H9 (cell line): ENCODE measurements around the gene GAREM1. TPM values are rescaled to one million over a fixed set of nuclear protein-coding genes. Genes with fewer than 3 reads are reported as not detected.

Source experiments
- DNase-seq: peaks from one replicate; pipeline ENCODE4 v3.0.0-alpha.2; 2017
- H2AFZ ChIP-seq: one replicate; pipeline ENCODE4 v1.6.1; 2013; ENCODE audit warnings: mild to moderate bottlenecking, low read length, control low read depth, moderate library complexity
- H2AK5ac ChIP-seq: 2 replicates; pipeline ENCODE4 v1.6.1; 2013; ENCODE audit warnings: low read length, control low read depth, mixed read lengths; ENCODE audit not compliant: insufficient read length
- H2BK120ac ChIP-seq: one replicate; pipeline ENCODE4 v1.6.1; 2013; ENCODE audit warnings: low read depth, mild to moderate bottlenecking, low read length, control low read depth, inconsistent platforms; ENCODE audit not compliant: poor library complexity, severe bottlenecking
- H2BK12ac ChIP-seq: 2 replicates; pipeline ENCODE4 v1.6.1; 2013; ENCODE audit warnings: low read length, control low read depth, mixed read lengths, low read depth; ENCODE audit not compliant: insufficient read length
- H2BK15ac ChIP-seq: 2 replicates; pipeline ENCODE4 v1.6.1; 2013; ENCODE audit warnings: low read depth, low read length, control low read depth
- H2BK20ac ChIP-seq: one replicate; pipeline ENCODE4 v1.6.1; 2013; ENCODE audit warnings: low read depth, mild to moderate bottlenecking, low read length, control low read depth, inconsistent platforms; ENCODE audit not compliant: poor library complexity, severe bottlenecking
- H2BK5ac ChIP-seq: 2 replicates; pipeline ENCODE4 v1.6.1; 2013; ENCODE audit warnings: low read length, control low read depth, mixed read lengths; ENCODE audit not compliant: insufficient read length
- H3K14ac ChIP-seq: 2 replicates; pipeline ENCODE4 v1.6.1; 2013; ENCODE audit warnings: low read length, control low read depth; ENCODE audit not compliant: insufficient read depth
- H3K18ac ChIP-seq: 2 replicates; pipeline ENCODE4 v1.6.1; 2013; ENCODE audit warnings: low read depth, mild to moderate bottlenecking, mixed read lengths, low read length, control low read depth; ENCODE audit not compliant: insufficient read length
- H3K23ac ChIP-seq: 2 replicates; pipeline ENCODE4 v1.6.1; 2013; ENCODE audit warnings: low read length, control low read depth, mixed read lengths, low read depth; ENCODE audit not compliant: insufficient read length
- H3K23me2 ChIP-seq: 2 replicates; pipeline ENCODE4 v1.6.1; 2013; ENCODE audit warnings: low read depth, mild to moderate bottlenecking, mixed read lengths, low read length, control low read depth; ENCODE audit not compliant: insufficient read length, poor library complexity, severe bottlenecking
- H3K27ac ChIP-seq: 2 replicates; pipeline ENCODE4 v1.5.1; 2013; ENCODE audit warnings: low read length, control low read depth, mixed read lengths, low read depth; ENCODE audit not compliant: insufficient read length
- H3K27me3 ChIP-seq: 2 replicates; pipeline ENCODE4 v1.6.1; 2013; ENCODE audit warnings: low read length, control low read depth, inconsistent platforms; ENCODE audit not compliant: insufficient read depth
- H3K4ac ChIP-seq: 2 replicates; pipeline ENCODE4 v1.6.1; 2013; ENCODE audit warnings: low read depth, mild to moderate bottlenecking, control low read depth, inconsistent platforms, low read length, moderate library complexity
- H3K4me1 ChIP-seq: 2 replicates; pipeline ENCODE4 v1.6.1; 2013; ENCODE audit warnings: low read length, control low read depth, inconsistent platforms; ENCODE audit not compliant: insufficient read depth
- H3K4me2 ChIP-seq: 2 replicates; pipeline ENCODE4 v1.6.1; 2013; ENCODE audit warnings: low read length, control low read depth, mixed read lengths; ENCODE audit not compliant: insufficient read length, insufficient read depth
- H3K56ac ChIP-seq: 2 replicates; pipeline ENCODE4 v1.6.1; 2013; ENCODE audit warnings: low read depth, mild to moderate bottlenecking, mixed read lengths, low read length, control low read depth; ENCODE audit not compliant: insufficient read length
- H3K79me1 ChIP-seq: 2 replicates; pipeline ENCODE4 v1.6.1; 2013; ENCODE audit warnings: low read depth, mild to moderate bottlenecking, moderate library complexity, low read length, control low read depth, inconsistent platforms; ENCODE audit not compliant: insufficient read depth, poor library complexity, severe bottlenecking
- H3K79me2 ChIP-seq: 2 replicates; pipeline ENCODE4 v1.6.1; 2013; ENCODE audit warnings: low read length, control low read depth, inconsistent platforms; ENCODE audit not compliant: insufficient read depth
- H3K9ac ChIP-seq: 2 replicates; pipeline ENCODE4 v1.6.1; 2013; ENCODE audit warnings: low read length, control low read depth, mixed read lengths; ENCODE audit not compliant: insufficient read length; ENCODE audit errors: extremely low read depth
- H3K9me3 ChIP-seq: one replicate; pipeline ENCODE4 v1.6.1; 2013; ENCODE audit warnings: low read depth, low read length, inconsistent platforms; ENCODE audit not compliant: control insufficient read depth
- H3T11ph ChIP-seq: one replicate; pipeline ENCODE4 v1.6.1; 2013; ENCODE audit warnings: mild to moderate bottlenecking, low read length, control low read depth, inconsistent platforms
- H4K20me1 ChIP-seq: one replicate; pipeline ENCODE4 v1.6.1; 2013; ENCODE audit not compliant: control insufficient read depth, insufficient read length, insufficient read depth
- H4K5ac ChIP-seq: 2 replicates; pipeline ENCODE4 v1.6.1; 2013; ENCODE audit warnings: low read depth, mild to moderate bottlenecking, mixed read lengths, low read length, control low read depth; ENCODE audit not compliant: insufficient read length
- H4K8ac ChIP-seq: replicated peaks from 2 replicates; pipeline ENCODE4 v1.6.1; 2013; ENCODE audit warnings: low read length, control low read depth, mixed read lengths, low read depth; ENCODE audit not compliant: insufficient read length
- H4K91ac ChIP-seq: 2 replicates; pipeline ENCODE4 v1.6.1; 2013; ENCODE audit warnings: low read depth, mild to moderate bottlenecking, moderate library complexity, mixed read lengths, low read length, control low read depth; ENCODE audit not compliant: insufficient read length
- H3K27ac Mint-ChIP-seq, 3 experiments: 2 replicates in 2 of 3; 3 replicates in 1 of 3; pipeline ENCODE4 v1.8.0; 2020 to 2021; ENCODE audit warnings: mixed read lengths in 3 of 3, mild to moderate bottlenecking in 1 of 3, moderate library complexity in 1 of 3
- H3K27me3 Mint-ChIP-seq: 2 replicates; pipeline ENCODE4 v1.8.0; 2021; ENCODE audit warnings: low read depth, mild to moderate bottlenecking, moderate library complexity, mixed read lengths
- H3K36me3 Mint-ChIP-seq, 3 experiments: 2 replicates in 2 of 3; 3 replicates in 1 of 3; pipeline ENCODE4 v1.8.0; 2020 to 2021; ENCODE audit warnings: low read depth in 3 of 3, mixed read lengths in 3 of 3; ENCODE audit not compliant: insufficient read depth in 1 of 3
- H3K4me1 Mint-ChIP-seq, 2 experiments: 2 replicates each; pipeline ENCODE4 v1.8.0; 2020; ENCODE audit warnings: mixed read lengths in 2 of 2
- H3K4me3 Mint-ChIP-seq, 2 experiments: 2 replicates in 1 of 2; 3 replicates in 1 of 2; pipeline ENCODE4 v1.8.0; 2020 to 2021; ENCODE audit warnings: mild to moderate bottlenecking in 2 of 2, mixed read lengths in 2 of 2, moderate library complexity in 1 of 2
- H3K9me3 Mint-ChIP-seq, 2 experiments: 2 replicates in 1 of 2; 3 replicates in 1 of 2; pipeline ENCODE4 v1.8.0; 2020; ENCODE audit warnings: mild to moderate bottlenecking in 2 of 2, mixed read lengths in 2 of 2, moderate library complexity in 1 of 2
- WGBS: extraction: QIAGEN DNeasy Blood & Tissue Kit; methylation state at CpG from one replicate; pipeline ENCODE4 v1.1.7; 2013; ENCODE audit warnings: missing lambda C conversion rate, low lambda C conversion rate, mixed read lengths; ENCODE audit not compliant: insufficient read length; ENCODE audit errors: extremely low coverage; 5-methylcytosine and 5-hydroxymethylcytosine counted together
- total RNA-seq: library from RNA; stranded (reverse); gene quantifications from 2 replicates; pipeline ENCODE4 v1.2.1, GENCODE V29; 2021
- TF ChIP-seq, protein P1 (sequence below): fragments of 200-600 bp; sonication (generic); conservative IDR thresholded peaks from 3 replicates; pipeline ENCODE4 v1.8.0; 2021; ENCODE audit warnings: antibody characterized with exemption, mild to moderate bottlenecking

GAREM1 gene
- total RNA-seq, 1 experiment from 2014 or later = 4.4 TPM

DNA sequence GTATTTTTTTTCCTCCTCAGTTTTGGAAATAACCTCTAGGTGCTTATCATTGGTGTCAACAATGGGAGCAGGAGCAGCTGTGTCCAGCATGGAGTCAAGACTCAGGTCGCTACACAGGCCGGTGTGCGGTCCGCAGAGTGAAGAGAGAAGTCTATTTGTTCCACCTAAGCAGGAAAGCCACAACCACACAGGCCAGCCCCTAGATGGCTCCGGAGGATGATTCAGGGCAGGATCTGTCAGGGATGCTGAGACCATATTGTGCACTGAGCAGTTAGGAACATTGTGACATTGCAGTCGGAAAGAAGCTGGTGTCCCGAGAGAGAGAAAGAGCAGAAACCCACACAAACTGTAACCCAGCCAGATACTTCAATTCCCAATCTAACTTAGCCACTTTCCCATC lies 136.9 kb downstream of the GAREM1 start:
- Histone ChIP-seq H2BK120ac (no peak overlapping the region), H3K79me1 (no peaks in the 10 kb centered on the region), H3K9ac (no peak overlapping the region), H3K23me2 (no peaks in the 10 kb centered on the region), H2BK20ac (no peak overlapping the region), H3K4me1 (no peaks in the 10 kb centered on the region; the same call in 1 of the 2 replicates), H3K56ac (no peak overlapping the region), H3K14ac (no peak overlapping the region; the same call in 1 of the 2 replicates), H3K9me3 (no peaks in the 10 kb centered on the region), H2AFZ (no peak overlapping the region), H3K27ac (no peak overlapping the region), H2BK12ac (no peak overlapping the region), H3K27me3 (no peaks in the 10 kb centered on the region), H2BK15ac (no peak overlapping the region), H3K79me2 (no peaks in the 10 kb centered on the region), H4K91ac (no peak overlapping the region), H3K4ac (no peak overlapping the region), H3K4me2 (no peak overlapping the region), H2AK5ac (no peak overlapping the region), H4K5ac (no peak overlapping the region), H4K8ac (no peak overlapping the region), H3T11ph (no peak overlapping the region), H3K18ac (no peak overlapping the region), H4K20me1 (no peaks in the 10 kb centered on the region), H2BK5ac (no peak overlapping the region), H3K23ac (no peak overlapping the region)
- H3K36me3 Mint-ChIP-seq = no peaks in the 10 kb centered on the region
- no peaks in the 10 kb centered on the region for H3K27me3 Mint-ChIP-seq
- no peaks in the 10 kb centered on the region for H3K9me3 Mint-ChIP-seq
- H3K27ac Mint-ChIP-seq = no peak overlapping the region
- no peak for DNase-seq
- WGBS = no CpG with 5 or more reads among the region's 7 CpGs
- H3K4me1 Mint-ChIP-seq = peaks cover 4 to 5% of the 10 kb centered on the region in 2 experiments
- no peak overlapping the region for H3K4me3 Mint-ChIP-seq
- TF ChIP-seq, protein P1, sequence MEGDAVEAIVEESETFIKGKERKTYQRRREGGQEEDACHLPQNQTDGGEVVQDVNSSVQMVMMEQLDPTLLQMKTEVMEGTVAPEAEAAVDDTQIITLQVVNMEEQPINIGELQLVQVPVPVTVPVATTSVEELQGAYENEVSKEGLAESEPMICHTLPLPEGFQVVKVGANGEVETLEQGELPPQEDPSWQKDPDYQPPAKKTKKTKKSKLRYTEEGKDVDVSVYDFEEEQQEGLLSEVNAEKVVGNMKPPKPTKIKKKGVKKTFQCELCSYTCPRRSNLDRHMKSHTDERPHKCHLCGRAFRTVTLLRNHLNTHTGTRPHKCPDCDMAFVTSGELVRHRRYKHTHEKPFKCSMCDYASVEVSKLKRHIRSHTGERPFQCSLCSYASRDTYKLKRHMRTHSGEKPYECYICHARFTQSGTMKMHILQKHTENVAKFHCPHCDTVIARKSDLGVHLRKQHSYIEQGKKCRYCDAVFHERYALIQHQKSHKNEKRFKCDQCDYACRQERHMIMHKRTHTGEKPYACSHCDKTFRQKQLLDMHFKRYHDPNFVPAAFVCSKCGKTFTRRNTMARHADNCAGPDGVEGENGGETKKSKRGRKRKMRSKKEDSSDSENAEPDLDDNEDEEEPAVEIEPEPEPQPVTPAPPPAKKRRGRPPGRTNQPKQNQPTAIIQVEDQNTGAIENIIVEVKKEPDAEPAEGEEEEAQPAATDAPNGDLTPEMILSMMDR = no peak
